GM18505 (cell line): Measurements from ENCODE around the gene ADGRG3.

Experiments
- ATAC-seq: cut with Tn5 transposase; IDR thresholded peaks from one replicate; pipeline ENCODE4 v1.9.1; 2021; ENCODE audit not compliant: unreplicated experiment
- POLR2A ChIP-seq: IDR thresholded peaks from 4 replicates; pipeline ENCODE4 v1.6.1; 2011; ENCODE audit warnings: borderline replicate concordance; ENCODE audit not compliant: insufficient read depth, insufficient read length; ENCODE audit errors: extremely low read depth

The ADGRG3 gene

GRCh38 chr16:57657228-57657627 lies 10.9 kb upstream of the ADGRG3 start:
- ATAC-seq, result no peak
- TF ChIP-seq POLR2A, result no peak

- TF ChIP-seq POLR2A, result no peak
- no peak for ATAC-seq
Measured at GRCh38 chr16:57658130-57658877, 9.8 kb upstream of the ADGRG3 start.

GRCh38 chr16:57658878-57659674 lies 9.0 kb upstream of the ADGRG3 start:
- no peak for TF ChIP-seq POLR2A
- no peak for ATAC-seq

GRCh38 chr16:57660715-57661463 lies 7.2 kb upstream of the ADGRG3 start:
- no peak for ATAC-seq
- no peak for TF ChIP-seq POLR2A

- no peak for ATAC-seq
Measured at GRCh38 chr16:57661510-57661909, 6.6 kb upstream of the ADGRG3 start.

GRCh38 chr16:57661936-57662906 lies 5.9 kb upstream of the ADGRG3 start:
- TF ChIP-seq POLR2A, result no peak
- no peak for ATAC-seq

More at GRCh38 chr16:57661510-57661909, 6.6 kb upstream of the ADGRG3 start:
- no peak for TF ChIP-seq POLR2A

- no peak for TF ChIP-seq POLR2A
- no peak for ATAC-seq
Measured at GRCh38 chr16:57663436-57663835, 4.7 kb upstream of the ADGRG3 start.

GRCh38 chr16:57663917-57664661 lies 4.0 kb upstream of the ADGRG3 start:
- ATAC-seq, result no peak
- no peak for TF ChIP-seq POLR2A

GRCh38 chr16:57664662-57665025 lies 3.5 kb upstream of the ADGRG3 start:
- TF ChIP-seq POLR2A, result no peak
- ATAC-seq, result no peak

GRCh38 chr16:57665541-57665940 lies 2.6 kb upstream of the ADGRG3 start:
- no peak for ATAC-seq
- no peak for TF ChIP-seq POLR2A

GRCh38 chr16:57666353-57667047 lies 1.6 kb upstream of the ADGRG3 start:
- no peak for ATAC-seq
- no peak for TF ChIP-seq POLR2A
